Endometrial microvascular endothelial cells (primary cell): ENCODE data around the gene CFAP43. TPM values are rescaled to one million over a fixed set of nuclear protein-coding genes. Genes with fewer than 3 reads are reported as not detected.

Source experiments
- total RNA-seq: library from RNA; depleted of rRNA; stranded (reverse); fragments of >200 nt; gene quantifications from one replicate; pipeline ENCODE4 v1.2.3, GENCODE V29; 2015; ENCODE audit errors: inconsistent ontology term

CFAP43 gene
- total RNA-seq, 1 donor from 2014 or later = 0.56 TPM

Other genes starting within 250 kb of the CFAP43 start
- 5.7 TPM for gene COL17A1, start 146.5 kb downstream of the CFAP43 start, total RNA-seq
- 11.5 TPM for gene SFR1, start 110.2 kb downstream of the CFAP43 start, total RNA-seq
- 250 TPM for gene GSTO1, start 22.5 kb upstream of the CFAP43 start, total RNA-seq
- 0.19 TPM for gene GSTO2, start 36.8 kb upstream of the CFAP43 start, total RNA-seq
- gene ITPRIP, start 106.1 kb upstream of the CFAP43 start, total RNA-seq = 51.8 TPM
- gene CFAP58, start 121.5 kb upstream of the CFAP43 start, total RNA-seq = 0.28 TPM